ENCODE data around the gene THADA. TPM values are rescaled to one million over a fixed set of nuclear protein-coding genes. Genes with fewer than 3 reads are reported as not detected.
"Not testable (repeated sequence)": the region's sequence is repeated elsewhere in the genome, so short reads cannot be mapped to it uniquely, and the experiment has no call there.

The THADA gene
- total and polyA plus RNA-seq, 7 experiments from 2014 or later = 11.7 to 43.0 (median 39.6) TPM

DNA sequence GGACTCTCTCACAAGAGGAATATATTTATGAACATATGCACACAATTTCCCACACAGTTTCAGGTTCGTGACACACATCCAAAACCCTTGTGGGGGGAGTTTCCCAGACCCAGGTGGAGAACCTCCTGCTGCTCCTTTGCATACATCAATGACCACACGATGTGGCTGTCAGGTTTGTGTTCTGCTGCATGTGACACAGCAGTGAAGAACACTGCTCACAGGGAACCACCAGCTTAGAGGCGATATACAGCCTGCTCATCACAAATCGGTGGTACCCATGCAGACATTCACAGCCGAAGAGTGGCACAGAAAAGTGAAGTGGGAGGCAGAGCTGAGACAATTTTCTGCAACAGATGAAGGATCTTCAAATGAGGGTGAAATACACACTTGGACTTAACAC, 193.8 kb downstream of the THADA start:
- DNase-seq (no peak), ATAC-seq (peak; percentile 26)
- ChIA-PET POLR2A (no interaction called here), CTCF (no interaction called here)
- Histone ChIP-seq H3K9me3 (ENCODE audit: control insufficient read depth in 2 of 3, low read length in 3 of 3) (no peaks in the 10 kb centered on the region), H3K27me3 (ENCODE audit: control insufficient read depth in 2 of 2, insufficient read depth in 2 of 2, low read length in 2 of 2) (no peaks in the 10 kb centered on the region), H3K4me1 (ENCODE audit: control insufficient read depth in 2 of 2, insufficient read depth in 2 of 2, low read length in 2 of 2) (no peaks in the 10 kb centered on the region), H3K4me3 (ENCODE audit: low read length) (no peak overlapping the region), H3K36me3 (ENCODE audit: control insufficient read depth in 2 of 3, insufficient read depth in 3 of 3, low read length in 3 of 3) (peaks cover 0 to 19% (median 3%) of the 10 kb centered on the region in 3 experiments), H3K27ac (ENCODE audit: low read depth, low read length) (no peak overlapping the region)
- Mint-ChIP-seq H3K36me3 (peaks cover 9 to 37% (median 24%) of the 10 kb centered on the region in 5 donors), H3K27me3 (no peaks in the 10 kb centered on the region), H3K27ac (peak overlapping the region in 1 of 9 donors; percentile 22), H3K9me3 (no peaks in the 10 kb centered on the region), H3K4me3 (no peak overlapping the region), H3K4me1 (peaks cover 0 to 21% (median 4%) of the 10 kb centered on the region in 7 donors)
- intact Hi-C loops (cut with micrococcal nuclease) = no loop called here

DNA sequence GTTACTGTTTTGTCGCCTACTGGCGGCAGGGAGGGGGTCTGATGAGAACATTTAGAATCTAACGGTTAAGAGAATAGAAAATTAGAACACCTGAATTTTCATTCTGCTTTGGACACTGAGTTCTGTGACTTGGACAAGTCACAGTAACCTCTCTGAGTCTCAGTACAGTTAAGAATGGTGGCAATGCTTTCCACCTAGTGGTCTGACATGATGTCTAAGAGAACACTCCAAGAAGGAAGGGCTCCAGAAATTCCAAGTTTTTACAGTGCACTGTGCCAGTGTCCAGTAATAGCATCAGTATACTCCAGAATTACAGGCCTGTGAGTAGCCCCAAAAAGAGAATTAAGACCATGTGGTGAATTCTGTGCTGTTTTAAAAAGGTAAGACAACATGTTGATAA, 195.3 kb downstream of the THADA start:
- peaks cover 0 to 29% (median 4%) of the 10 kb centered on the region in 3 experiments for H3K36me3 ChIP-seq (ENCODE audit: control insufficient read depth in 2 of 3, insufficient read depth in 3 of 3, low read length in 3 of 3)
- no peaks in the 10 kb centered on the region for H3K9me3 ChIP-seq (ENCODE audit: control insufficient read depth in 2 of 3, low read length in 3 of 3)
- H3K4me1 ChIP-seq (ENCODE audit: control insufficient read depth in 2 of 2, insufficient read depth in 2 of 2, low read length in 2 of 2) = no peaks in the 10 kb centered on the region
- Mint-ChIP-seq H3K4me3 (no peak overlapping the region), H3K27me3 (no peaks in the 10 kb centered on the region), H3K4me1 (peaks cover 0 to 23% (median 4%) of the 10 kb centered on the region in 7 donors), H3K36me3 (peaks cover 9 to 46% (median 33%) of the 10 kb centered on the region in 5 donors), H3K9me3 (no peaks in the 10 kb centered on the region), H3K27ac (no peak overlapping the region)
- H3K27me3 ChIP-seq (ENCODE audit: control insufficient read depth in 2 of 2, insufficient read depth in 2 of 2, low read length in 2 of 2) = no peaks in the 10 kb centered on the region
- H3K4me3 ChIP-seq (ENCODE audit: low read length) = no peak overlapping the region
- H3K27ac ChIP-seq (ENCODE audit: low read depth, low read length) = no peak overlapping the region
- intact Hi-C loops (cut with micrococcal nuclease) = no loop called here
- ATAC-seq (no peak), DNase-seq (no peak)
- ChIA-PET CTCF (no interaction called here), POLR2A (no interaction called here)

DNA sequence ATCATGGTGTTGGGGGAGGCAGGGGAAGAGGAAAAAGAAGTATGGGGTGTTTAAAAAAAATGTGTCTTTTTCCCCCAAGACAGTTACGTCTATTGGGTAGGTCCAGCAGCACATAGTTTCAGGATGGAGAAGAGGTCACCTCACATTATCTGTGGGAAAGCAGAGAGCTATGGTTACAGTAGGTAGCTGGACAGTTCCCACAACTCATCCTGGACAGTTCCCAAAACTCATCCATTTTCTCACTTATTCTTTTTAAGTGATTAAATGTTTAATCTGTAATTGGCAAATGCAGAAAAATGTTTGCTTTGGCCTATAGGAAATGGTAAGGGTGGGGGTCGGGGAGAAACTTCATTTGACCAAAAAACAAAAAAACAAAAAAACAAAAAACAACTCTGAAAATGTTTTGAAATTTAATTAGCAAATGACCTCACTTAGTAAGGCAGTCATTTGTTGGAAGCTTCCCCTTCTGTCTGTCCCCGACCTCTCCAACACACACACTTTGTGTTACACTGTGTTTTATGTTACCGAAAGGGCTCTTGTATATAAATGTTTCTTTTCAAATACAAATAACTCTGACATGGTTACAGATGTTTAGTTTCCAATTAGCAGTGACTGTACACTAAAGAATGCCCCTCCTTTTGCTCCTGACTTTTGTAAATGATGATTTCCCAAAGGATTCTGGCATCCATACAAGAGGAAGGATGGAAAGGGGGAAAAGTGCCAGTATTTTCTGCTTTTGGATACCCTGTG, 196.1 kb downstream of the THADA start:
- intact Hi-C loops (cut with micrococcal nuclease) = no loop called here
- ChIA-PET POLR2A (no interaction called here), CTCF (no interaction called here)
- Histone ChIP-seq H3K27ac (ENCODE audit: low read depth, low read length) (no peak overlapping the region), H3K4me3 (ENCODE audit: low read length) (no peak overlapping the region), H3K27me3 (ENCODE audit: control insufficient read depth in 2 of 2, insufficient read depth in 2 of 2, low read length in 2 of 2) (no peaks in the 10 kb centered on the region), H3K36me3 (ENCODE audit: control insufficient read depth in 2 of 3, insufficient read depth in 3 of 3, low read length in 3 of 3) (peaks cover 0 to 37% (median 4%) of the 10 kb centered on the region in 3 experiments), H3K9me3 (ENCODE audit: control insufficient read depth in 2 of 3, low read length in 3 of 3) (no peaks in the 10 kb centered on the region), H3K4me1 (ENCODE audit: control insufficient read depth in 2 of 2, insufficient read depth in 2 of 2, low read length in 2 of 2) (no peaks in the 10 kb centered on the region)
- H3K4me1 Mint-ChIP-seq = peaks cover 0 to 19% (median 4%) of the 10 kb centered on the region in 7 donors
- ATAC-seq = no peak
- H3K4me3 Mint-ChIP-seq = no peak overlapping the region
- H3K27me3 Mint-ChIP-seq = no peaks in the 10 kb centered on the region
- DNase-seq = no peak
- H3K9me3 Mint-ChIP-seq = no peaks in the 10 kb centered on the region
- H3K36me3 Mint-ChIP-seq = peaks cover 9 to 48% (median 41%) of the 10 kb centered on the region in 5 donors
- H3K27ac Mint-ChIP-seq = no peak overlapping the region

DNA sequence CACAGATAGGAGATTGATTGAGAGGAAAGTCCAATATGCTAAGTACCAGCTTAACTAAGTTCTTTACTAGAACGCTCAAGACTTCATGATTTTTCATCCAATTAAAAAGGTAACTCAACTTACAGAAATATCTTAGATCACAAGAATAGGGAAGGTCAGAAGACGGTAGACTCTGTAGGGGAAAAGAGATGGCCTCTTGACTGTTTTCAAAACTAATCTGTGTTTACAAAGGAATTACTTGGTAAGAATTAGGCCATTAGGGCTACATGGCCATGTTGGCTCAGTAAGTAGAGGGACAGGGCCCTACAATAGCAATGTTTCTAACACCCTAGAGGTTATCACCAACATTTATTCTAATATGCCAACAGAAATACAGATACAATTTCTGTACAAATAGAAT, 196.7 kb downstream of the THADA start:
- no peaks in the 10 kb centered on the region for H3K27me3 Mint-ChIP-seq
- no peak overlapping the region for H3K27ac Mint-ChIP-seq
- ATAC-seq = no peak
- Histone ChIP-seq H3K27ac (ENCODE audit: low read depth, low read length) (no peak overlapping the region), H3K27me3 (ENCODE audit: control insufficient read depth in 2 of 2, insufficient read depth in 2 of 2, low read length in 2 of 2) (no peaks in the 10 kb centered on the region), H3K4me1 (ENCODE audit: control insufficient read depth in 2 of 2, insufficient read depth in 2 of 2, low read length in 2 of 2) (no peaks in the 10 kb centered on the region), H3K4me3 (ENCODE audit: low read length) (no peak overlapping the region), H3K36me3 (ENCODE audit: control insufficient read depth in 2 of 3, insufficient read depth in 3 of 3, low read length in 3 of 3) (peaks cover 0 to 39% (median 4%) of the 10 kb centered on the region in 3 experiments), H3K9me3 (ENCODE audit: control insufficient read depth in 2 of 3, low read length in 3 of 3) (no peaks in the 10 kb centered on the region)
- no peak overlapping the region for H3K4me3 Mint-ChIP-seq
- intact Hi-C loops (cut with micrococcal nuclease) = no loop called here
- DNase-seq = no peak
- peaks cover 0 to 18% (median 0%) of the 10 kb centered on the region in 7 donors for H3K4me1 Mint-ChIP-seq
- no peaks in the 10 kb centered on the region for H3K9me3 Mint-ChIP-seq
- POLR2A ChIA-PET = no interaction called here
- H3K36me3 Mint-ChIP-seq = peaks cover 10 to 51% (median 42%) of the 10 kb centered on the region in 5 donors
- CTCF ChIA-PET = no interaction called here

DNA sequence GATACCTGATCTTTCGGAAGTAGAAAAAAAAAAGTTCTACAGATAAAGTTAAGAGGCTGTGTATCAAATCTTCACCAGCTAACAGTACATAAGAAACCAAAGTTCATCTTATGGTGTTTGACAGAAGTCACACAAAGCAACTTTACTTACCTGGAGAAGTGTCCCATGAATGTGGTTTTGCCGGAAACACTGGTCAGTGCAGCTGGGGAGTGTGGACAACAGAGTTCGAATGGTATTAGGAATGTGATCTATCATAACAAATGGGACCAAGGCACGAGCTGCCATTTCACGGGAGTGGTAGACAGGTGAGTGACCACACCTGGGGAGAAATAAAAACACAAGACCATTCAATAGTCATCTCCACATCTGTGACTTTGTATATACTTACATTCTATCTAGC, 198.0 kb downstream of the THADA start:
- Histone ChIP-seq H3K4me1 (ENCODE audit: control insufficient read depth in 2 of 2, insufficient read depth in 2 of 2, low read length in 2 of 2) (no peaks in the 10 kb centered on the region), H3K4me3 (ENCODE audit: low read length) (no peak overlapping the region), H3K27ac (ENCODE audit: low read depth, low read length) (no peak overlapping the region), H3K36me3 (ENCODE audit: control insufficient read depth in 2 of 3, insufficient read depth in 3 of 3, low read length in 3 of 3) (peaks cover 0 to 39% (median 4%) of the 10 kb centered on the region in 3 experiments), H3K27me3 (ENCODE audit: control insufficient read depth in 2 of 2, insufficient read depth in 2 of 2, low read length in 2 of 2) (no peaks in the 10 kb centered on the region), H3K9me3 (ENCODE audit: control insufficient read depth in 2 of 3, low read length in 3 of 3) (no peaks in the 10 kb centered on the region)
- Mint-ChIP-seq H3K9me3 (no peaks in the 10 kb centered on the region), H3K27ac (peak overlapping the region in 2 of 9 donors; percentile 12 to 26), H3K36me3 (peaks cover 14 to 64% (median 50%) of the 10 kb centered on the region in 5 donors), H3K4me1 (peaks cover 0 to 18% (median 1%) of the 10 kb centered on the region in 7 donors), H3K27me3 (no peaks in the 10 kb centered on the region), H3K4me3 (no peak overlapping the region)
- CTCF ChIA-PET = no interaction called here
- POLR2A ChIA-PET = no interaction called here
- DNase-seq = no peak
- intact Hi-C loops (cut with micrococcal nuclease) = no loop called here
- ATAC-seq = no peak

DNA sequence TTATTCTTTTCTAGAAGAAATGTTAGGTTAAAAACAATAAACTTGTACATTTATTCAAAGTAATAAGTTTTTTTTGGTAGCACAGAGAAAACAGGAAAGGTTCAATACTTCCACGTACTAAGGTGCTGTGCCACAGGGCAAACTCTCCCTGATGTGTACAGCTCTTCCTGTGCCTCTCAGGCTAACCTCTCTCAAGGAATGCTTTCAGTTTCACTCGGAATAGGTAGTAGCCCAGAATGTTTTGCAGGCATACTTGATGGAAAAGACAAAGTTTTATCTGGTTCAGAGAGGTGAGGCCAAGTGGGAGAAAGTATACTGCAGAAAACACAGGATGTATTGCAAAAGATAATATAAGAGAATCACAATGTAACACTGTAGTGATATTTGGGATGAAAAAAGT, 198.4 kb downstream of the THADA start:
- POLR2A ChIA-PET = no interaction called here
- CTCF ChIA-PET = no interaction called here

DNA sequence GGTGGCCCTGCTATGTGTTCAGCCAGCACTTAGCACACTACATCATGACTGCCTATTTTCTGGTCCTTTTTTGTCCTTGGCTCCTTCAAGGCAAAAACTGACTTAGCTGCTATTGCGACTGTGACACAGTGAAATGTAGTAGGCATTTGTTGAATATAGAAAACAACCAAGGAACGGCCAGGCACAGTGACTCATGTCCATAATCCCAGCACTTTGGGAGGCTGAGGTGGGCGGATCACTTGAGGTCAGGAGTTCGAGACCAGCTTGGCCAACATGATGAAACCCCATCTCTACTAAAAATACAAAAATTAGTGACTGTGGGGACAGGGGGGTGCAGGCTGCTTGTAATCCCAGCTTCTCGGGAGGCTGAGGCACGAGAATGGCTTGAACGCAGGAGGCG, 199.5 kb downstream of the THADA start:
- H3K4me1 ChIP-seq (ENCODE audit: control insufficient read depth in 2 of 2, insufficient read depth in 2 of 2, low read length in 2 of 2); intact Hi-C loops (cut with micrococcal nuclease); DNase-seq; H3K27ac ChIP-seq (ENCODE audit: low read depth, low read length); H3K27me3 ChIP-seq (ENCODE audit: control insufficient read depth in 2 of 2, insufficient read depth in 2 of 2, low read length in 2 of 2); H3K4me3 ChIP-seq (ENCODE audit: low read length); CTCF ChIA-PET; H3K9me3 Mint-ChIP-seq; H3K27ac Mint-ChIP-seq; ATAC-seq; H3K4me1 Mint-ChIP-seq; H3K4me3 Mint-ChIP-seq; POLR2A ChIA-PET; H3K9me3 ChIP-seq (ENCODE audit: control insufficient read depth in 2 of 3, low read length in 3 of 3); H3K27me3 Mint-ChIP-seq: not testable (repeated sequence)
- peaks cover 14 to 65% (median 52%) of the 10 kb centered on the region in 5 donors for H3K36me3 Mint-ChIP-seq
- peaks cover 0 to 39% (median 4%) of the 10 kb centered on the region in 3 experiments for H3K36me3 ChIP-seq (ENCODE audit: control insufficient read depth in 2 of 3, insufficient read depth in 3 of 3, low read length in 3 of 3)

More for the DNA sequence above, 198.4 kb downstream of the THADA start:
- H3K36me3 ChIP-seq (ENCODE audit: control insufficient read depth in 2 of 3, insufficient read depth in 3 of 3, low read length in 3 of 3) = peaks cover 0 to 39% (median 4%) of the 10 kb centered on the region in 3 experiments
- Mint-ChIP-seq H3K9me3 (no peaks in the 10 kb centered on the region), H3K27ac (peak overlapping the region in 2 of 9 donors; percentile 12 to 26), H3K4me1 (peaks cover 0 to 14% (median 3%) of the 10 kb centered on the region in 7 donors), H3K4me3 (no peak overlapping the region), H3K27me3 (no peaks in the 10 kb centered on the region), H3K36me3 (peaks cover 14 to 68% (median 52%) of the 10 kb centered on the region in 5 donors)
- H3K27ac ChIP-seq (ENCODE audit: low read depth, low read length) = no peak overlapping the region
- H3K4me1 ChIP-seq (ENCODE audit: control insufficient read depth in 2 of 2, insufficient read depth in 2 of 2, low read length in 2 of 2) = no peaks in the 10 kb centered on the region
- H3K9me3 ChIP-seq (ENCODE audit: control insufficient read depth in 2 of 3, low read length in 3 of 3) = no peaks in the 10 kb centered on the region
- intact Hi-C loops (cut with micrococcal nuclease) = no loop called here
- no peak overlapping the region for H3K4me3 ChIP-seq (ENCODE audit: low read length)
- no peaks in the 10 kb centered on the region for H3K27me3 ChIP-seq (ENCODE audit: control insufficient read depth in 2 of 2, insufficient read depth in 2 of 2, low read length in 2 of 2)
- ATAC-seq (no peak), DNase-seq (no peak)
